Measurements from ENCODE around the gene SLC22A23. TPM values are rescaled to one million over a fixed set of nuclear protein-coding genes. Genes with fewer than 3 reads are reported as not detected.

The SLC22A23 gene
- total RNA-seq, 1 donor from 2014 or later = 102 TPM

DNA sequence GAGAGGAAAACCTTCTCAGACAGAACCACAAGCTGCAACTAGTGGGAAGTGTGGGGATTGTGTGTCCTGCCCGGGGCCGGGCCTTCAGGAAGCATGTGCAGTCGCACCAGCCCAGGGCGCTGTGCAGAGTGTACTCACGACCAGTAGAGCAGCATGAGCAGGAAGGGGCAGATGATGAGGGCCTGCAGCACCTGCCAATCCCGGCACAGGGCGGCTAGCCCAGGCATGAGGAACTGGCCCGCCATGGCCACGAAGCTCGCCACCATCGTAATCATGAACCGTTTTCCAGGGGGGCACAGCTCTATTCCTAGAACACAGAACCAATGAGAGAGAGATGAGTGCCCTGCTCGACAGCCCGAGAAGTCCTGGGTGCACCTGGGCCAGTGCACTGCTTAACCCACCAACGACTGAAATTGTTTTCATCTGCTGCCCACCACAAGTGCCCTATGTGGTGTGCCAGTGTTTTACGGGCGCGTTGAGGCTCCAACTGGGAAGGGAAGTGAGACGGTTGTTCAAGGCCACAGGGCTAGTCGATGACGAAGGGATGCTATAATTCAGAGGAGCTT is 133.1 kb downstream of the SLC22A23 start:
- no peak for TF ChIP-seq CTCF (IDR thresholded peaks at IDR 0.05; ENCODE audit: partially characterized antibody, unreplicated experiment)
- Mint-ChIP-seq H3K27ac (ENCODE audit: unreplicated experiment) (peak overlapping the region; percentile 64), H3K27me3 (ENCODE audit: unreplicated experiment) (peaks cover 18% of the 10 kb centered on the region), H3K4me1 (ENCODE audit: low read depth, unreplicated experiment) (peaks cover 75% of the 10 kb centered on the region), H3K36me3 (ENCODE audit: unreplicated experiment) (peaks cover 5% of the 10 kb centered on the region), H3K9me3 (ENCODE audit: unreplicated experiment) (peaks cover 18% of the 10 kb centered on the region), H3K4me3 (ENCODE audit: unreplicated experiment) (no peak overlapping the region)
- no peak for DNase-seq

- Mint-ChIP-seq H3K36me3 (ENCODE audit: unreplicated experiment) (peaks cover 7% of the 10 kb centered on the region), H3K27me3 (ENCODE audit: unreplicated experiment) (peaks cover 21% of the 10 kb centered on the region), H3K27ac (ENCODE audit: unreplicated experiment) (peak overlapping the region; percentile 7), H3K9me3 (ENCODE audit: unreplicated experiment) (peaks cover 18% of the 10 kb centered on the region), H3K4me3 (ENCODE audit: unreplicated experiment) (no peak overlapping the region), H3K4me1 (ENCODE audit: low read depth, unreplicated experiment) (peaks cover 79% of the 10 kb centered on the region)
- no peak for TF ChIP-seq CTCF (IDR thresholded peaks at IDR 0.05; ENCODE audit: partially characterized antibody, unreplicated experiment)
- DNase-seq = no peak
Measured at GRCh38 chr6:3323148-3323547, 133.7 kb downstream of the SLC22A23 start.

GRCh38 chr6:3322366-3322890 is 134.4 kb downstream of the SLC22A23 start:
- Mint-ChIP-seq H3K27me3 (ENCODE audit: unreplicated experiment) (peaks cover 25% of the 10 kb centered on the region), H3K4me3 (ENCODE audit: unreplicated experiment) (peak overlapping the region; percentile 6), H3K27ac (ENCODE audit: unreplicated experiment) (peak overlapping the region; percentile 81), H3K4me1 (ENCODE audit: low read depth, unreplicated experiment) (peaks cover 82% of the 10 kb centered on the region), H3K9me3 (ENCODE audit: unreplicated experiment) (peaks cover 24% of the 10 kb centered on the region), H3K36me3 (ENCODE audit: unreplicated experiment) (peaks cover 7% of the 10 kb centered on the region)
- DNase-seq = peak; percentile 43
- TF ChIP-seq CTCF (IDR thresholded peaks at IDR 0.05; ENCODE audit: partially characterized antibody, unreplicated experiment) = no peak

DNA sequence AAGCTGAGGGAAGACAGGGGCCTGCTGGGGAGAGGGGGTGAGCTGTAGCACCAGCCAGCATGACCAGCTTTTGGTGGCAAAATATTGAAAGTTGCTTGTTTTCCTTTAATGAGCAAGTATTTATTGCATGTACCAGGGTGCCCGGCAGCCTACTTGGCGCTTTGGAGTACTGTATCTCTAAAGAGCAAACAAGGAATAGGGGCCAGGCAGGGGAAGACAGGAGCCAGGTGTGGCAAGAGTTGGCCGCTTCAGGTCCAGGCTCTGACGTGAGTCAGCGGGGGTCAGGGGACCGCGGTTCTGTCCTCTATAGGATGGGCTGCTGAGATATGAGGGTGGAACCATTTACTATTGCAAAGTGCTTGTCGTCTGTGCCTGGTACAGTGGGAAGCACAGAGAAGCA is 135.0 kb downstream of the SLC22A23 start:
- H3K4me1 Mint-ChIP-seq (ENCODE audit: low read depth, unreplicated experiment) = peaks cover 88% of the 10 kb centered on the region
- peaks cover 7% of the 10 kb centered on the region for H3K36me3 Mint-ChIP-seq (ENCODE audit: unreplicated experiment)
- no peak for DNase-seq
- peaks cover 24% of the 10 kb centered on the region for H3K9me3 Mint-ChIP-seq (ENCODE audit: unreplicated experiment)
- H3K27ac Mint-ChIP-seq (ENCODE audit: unreplicated experiment) = peak overlapping the region; percentile 81
- H3K27me3 Mint-ChIP-seq (ENCODE audit: unreplicated experiment) = peaks cover 23% of the 10 kb centered on the region
- no peak overlapping the region for H3K4me3 Mint-ChIP-seq (ENCODE audit: unreplicated experiment)
- TF ChIP-seq CTCF (IDR thresholded peaks at IDR 0.05; ENCODE audit: partially characterized antibody, unreplicated experiment) = no peak

- TF ChIP-seq CTCF (IDR thresholded peaks at IDR 0.05; ENCODE audit: partially characterized antibody, unreplicated experiment) = no peak
- Mint-ChIP-seq H3K27ac (ENCODE audit: unreplicated experiment) (peak overlapping the region; percentile 79), H3K27me3 (ENCODE audit: unreplicated experiment) (peaks cover 23% of the 10 kb centered on the region), H3K9me3 (ENCODE audit: unreplicated experiment) (peaks cover 24% of the 10 kb centered on the region), H3K36me3 (ENCODE audit: unreplicated experiment) (peaks cover 7% of the 10 kb centered on the region), H3K4me1 (ENCODE audit: low read depth, unreplicated experiment) (peaks cover 87% of the 10 kb centered on the region), H3K4me3 (ENCODE audit: unreplicated experiment) (peak overlapping the region; percentile 49)
- no peak for DNase-seq
Measured at GRCh38 chr6:3321042-3321441, 135.8 kb downstream of the SLC22A23 start.

Measured in glutamatergic neuron (in vitro differentiated cells).